Natural killer cell treated with Interleukin-12 subunit alpha and Interleukin-12 subunit beta and Interleukin-15 and Interleukin-18, amount 100 ng/mL, for 72 hours (primary cell): ENCODE data around the gene RASSF5. TPM values are rescaled to one million over a fixed set of nuclear protein-coding genes. Genes with fewer than 3 reads are reported as not detected.
"Not testable (repeated sequence)": the region's sequence is repeated elsewhere in the genome, so short reads cannot be mapped to it uniquely, and the experiment has no call there.

Experiments used
- ATAC-seq, 2 donors: fragments of 150-1000 bp; cut with Tn5 transposase in 1 of 2; sonication (Bioruptor Pico), chemical (Tn5 transposase) in 1 of 2; 2 replicates each; pipeline ENCODE4 v1.10.0; 2021
- DNase-seq: peaks from one replicate; pipeline ENCODE4 v3.0.0; 2022; ENCODE audit warnings: low spot score
- H3K27ac Mint-ChIP-seq, 2 donors: 1 replicate in 1 of 2; 2 replicates in 1 of 2; pipeline ENCODE4 v1.8.0; 2022; ENCODE audit warnings: mixed read lengths in 2 of 2, mild to moderate bottlenecking in 1 of 2, moderate library complexity in 1 of 2
- H3K27me3 Mint-ChIP-seq, 2 donors: 1 replicate in 1 of 2; 2 replicates in 1 of 2; pipeline ENCODE4 v1.8.0; 2022; ENCODE audit warnings: mixed read lengths in 2 of 2
- H3K36me3 Mint-ChIP-seq: one replicate; pipeline ENCODE4 v1.8.0; 2022; ENCODE audit warnings: mixed read lengths
- H3K4me1 Mint-ChIP-seq, 2 donors: 1 replicate in 1 of 2; 2 replicates in 1 of 2; pipeline ENCODE4 v1.8.0; 2022; ENCODE audit warnings: low read depth in 2 of 2, mixed read lengths in 2 of 2, mild to moderate bottlenecking in 1 of 2
- H3K4me3 Mint-ChIP-seq: one replicate; pipeline ENCODE4 v1.8.0; 2022; ENCODE audit warnings: mixed read lengths
- H3K9me3 Mint-ChIP-seq: 2 replicates; pipeline ENCODE4 v1.8.0; 2022; ENCODE audit warnings: mixed read lengths
- total RNA-seq, 2 donors: library from RNA; stranded (reverse); gene quantifications; one replicate each; pipeline ENCODE4 v1.2.3, GENCODE V29; 2022

RASSF5 gene
- total RNA-seq, 2 donors from 2014 or later: 178 to 260 TPM

DNA sequence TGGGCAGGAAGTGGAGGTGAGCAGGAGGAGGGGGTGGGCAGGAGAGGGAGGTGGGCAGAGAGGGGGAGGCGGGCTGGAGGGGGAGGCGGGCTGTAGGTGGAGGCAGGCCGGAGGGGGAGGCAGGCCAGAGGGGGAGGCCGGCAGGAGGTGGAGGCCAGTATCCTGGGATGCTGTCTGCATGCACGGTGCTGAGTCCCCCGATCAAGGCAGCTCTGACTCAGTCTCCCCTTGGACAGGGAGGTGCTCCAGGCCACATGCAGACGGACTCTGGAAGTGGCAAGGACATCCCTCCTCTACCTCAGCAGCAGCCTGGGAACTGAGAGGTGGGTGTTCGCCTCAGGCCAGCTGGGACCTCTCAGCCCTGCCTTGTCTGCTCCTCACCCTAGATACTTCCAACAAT lies 27.1 kb upstream of the RASSF5 start:
- Mint-ChIP-seq H3K4me1 (peaks cover 11 to 28% of the 10 kb centered on the region in 2 donors), H3K27me3 (no peaks in the 10 kb centered on the region), H3K4me3 (no peak overlapping the region), H3K27ac (no peak overlapping the region), H3K36me3 (peaks cover 11% of the 10 kb centered on the region), H3K9me3 (no peaks in the 10 kb centered on the region)
- DNase-seq (no peak), ATAC-seq (no peak)

DNA sequence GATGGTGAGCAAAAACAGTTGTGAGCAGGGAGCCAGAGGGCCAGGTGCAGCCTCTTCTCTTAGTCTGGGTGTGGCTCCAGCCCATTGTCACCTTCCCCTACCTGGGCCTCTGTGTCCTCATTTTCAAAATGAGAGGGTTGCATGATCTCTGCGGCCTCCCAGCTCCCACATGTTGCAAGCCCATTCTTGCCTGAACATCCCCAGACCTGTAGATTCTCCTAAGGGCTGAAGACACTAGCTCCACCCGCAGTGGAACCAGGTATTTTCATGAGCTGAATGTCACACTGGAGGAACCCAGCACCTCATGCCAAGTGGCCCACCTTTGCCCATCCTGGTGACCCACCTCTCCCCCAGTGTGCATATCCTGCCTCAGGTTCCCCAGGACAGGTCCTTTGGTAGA lies 24.7 kb upstream of the RASSF5 start:
- ATAC-seq (no peak), DNase-seq (no peak)
- H3K27me3 Mint-ChIP-seq: no peaks in the 10 kb centered on the region
- H3K4me1 Mint-ChIP-seq: peaks cover 8 to 13% of the 10 kb centered on the region in 2 donors
- no peak overlapping the region for H3K27ac Mint-ChIP-seq
- H3K4me3 Mint-ChIP-seq: no peak overlapping the region
- H3K36me3 Mint-ChIP-seq: peaks cover 6% of the 10 kb centered on the region
- no peaks in the 10 kb centered on the region for H3K9me3 Mint-ChIP-seq

DNA sequence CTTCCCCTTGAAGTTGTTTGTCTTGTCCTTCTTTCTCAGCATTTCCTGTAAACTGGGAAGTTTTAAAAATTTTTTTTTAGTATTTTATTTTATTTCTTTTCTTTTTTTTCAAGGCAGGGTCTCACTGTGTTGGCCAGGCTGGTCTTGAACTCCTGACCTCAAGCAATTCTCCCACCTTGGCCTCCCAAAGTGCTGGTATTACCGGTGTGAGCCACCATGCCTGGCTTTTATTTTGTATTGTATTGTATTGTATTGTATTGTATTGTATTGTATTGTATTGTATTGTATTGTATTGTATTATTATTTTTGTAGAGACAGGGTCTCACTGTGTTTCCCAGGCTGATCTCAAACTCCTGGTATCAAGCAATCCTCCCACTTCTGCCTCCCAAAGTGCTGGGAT lies 23.5 kb upstream of the RASSF5 start:
- H3K4me3 Mint-ChIP-seq, H3K36me3 Mint-ChIP-seq, H3K27me3 Mint-ChIP-seq, DNase-seq, ATAC-seq, H3K9me3 Mint-ChIP-seq: not testable (repeated sequence)
- Mint-ChIP-seq H3K27ac (peak overlapping the region in 1 of 2 donors; percentile 41), H3K4me1 (peaks cover 8 to 17% of the 10 kb centered on the region in 2 donors)

DNA sequence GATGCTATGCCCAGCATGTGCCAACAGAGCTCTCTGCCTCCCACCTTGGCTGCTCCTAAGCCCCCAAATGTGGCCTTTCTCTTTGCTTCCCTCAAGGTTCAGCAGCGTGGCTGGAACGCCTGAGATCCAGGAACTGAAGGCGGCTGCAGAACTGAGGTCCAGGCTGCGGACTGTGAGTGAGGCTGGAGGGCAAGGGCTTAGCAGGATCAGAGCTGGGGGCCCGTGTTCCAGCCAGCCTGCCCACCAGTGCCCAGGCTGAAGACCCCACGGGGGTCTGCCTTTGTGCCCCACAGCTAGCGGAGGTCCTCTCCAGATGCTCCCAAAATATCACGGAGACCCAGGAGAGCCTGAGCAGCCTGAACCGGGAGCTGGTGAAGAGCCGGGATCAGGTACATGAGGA lies 22.4 kb upstream of the RASSF5 start:
- Mint-ChIP-seq H3K27me3 (no peaks in the 10 kb centered on the region), H3K4me1 (peaks cover 0 to 10% of the 10 kb centered on the region in 2 donors), H3K27ac (peak overlapping the region in 1 of 2 donors; percentile 41), H3K9me3 (no peaks in the 10 kb centered on the region), H3K4me3 (no peak overlapping the region), H3K36me3 (no peaks in the 10 kb centered on the region)
- no peak for ATAC-seq
- no peak for DNase-seq

DNA sequence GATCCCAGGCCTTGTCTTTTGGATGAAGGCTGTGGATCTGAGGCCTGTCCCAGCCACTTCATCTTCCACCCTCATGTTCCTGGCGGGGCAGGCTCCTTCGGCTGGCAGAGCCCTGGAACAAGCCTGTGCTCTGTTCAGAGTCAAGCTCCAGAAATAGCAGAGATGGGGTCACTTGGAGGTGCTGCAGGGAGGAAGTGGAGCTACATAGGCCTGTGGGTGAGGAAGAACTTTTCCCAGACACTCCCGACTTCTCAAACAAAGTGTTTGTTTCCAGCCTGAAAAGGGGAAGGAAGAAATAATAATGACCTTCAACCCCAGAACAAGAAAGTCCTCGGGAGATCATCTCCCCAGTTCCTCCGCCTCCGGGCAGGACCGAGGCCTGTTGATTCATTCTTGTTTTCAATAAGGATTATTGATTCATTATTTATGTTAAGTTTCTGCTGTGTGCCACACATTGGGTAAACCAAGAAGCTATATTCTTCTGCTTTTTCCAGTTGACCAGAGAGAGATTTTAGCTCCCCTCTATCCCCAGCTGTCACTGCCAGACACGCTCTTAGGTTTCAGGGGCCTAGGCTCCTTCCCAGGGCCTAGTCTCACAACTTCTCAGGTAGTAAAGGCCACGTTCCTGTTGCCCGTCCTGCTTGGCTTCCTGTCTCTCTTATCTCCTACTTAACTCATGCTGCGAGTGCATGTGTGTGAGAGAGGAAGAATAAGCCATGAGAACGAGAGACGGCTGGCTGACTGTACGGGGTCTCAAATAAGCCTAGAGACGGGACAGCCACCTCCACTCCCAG lies 20.1 kb upstream of the RASSF5 start:
- H3K27ac Mint-ChIP-seq: no peak overlapping the region

DNA sequence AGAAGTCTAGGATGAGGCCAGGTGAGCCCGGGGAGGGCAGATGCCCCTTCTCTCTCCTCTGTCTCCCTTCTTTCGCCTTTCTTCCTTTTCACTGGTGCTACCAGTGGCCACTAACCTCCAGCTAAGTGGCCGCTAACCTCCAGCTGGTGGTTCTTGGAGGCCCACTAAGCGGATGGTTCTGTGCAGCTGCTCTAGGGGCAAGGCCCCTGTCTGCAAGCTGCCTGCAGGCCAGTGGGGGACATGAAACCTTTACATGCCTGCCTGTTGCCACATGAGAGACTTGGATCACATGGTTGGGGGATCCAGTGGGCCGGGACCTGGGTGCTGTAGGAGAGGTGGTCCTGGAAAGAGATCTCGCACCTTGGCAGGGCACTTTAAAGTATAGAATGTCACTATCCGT lies 19.4 kb upstream of the RASSF5 start:
- H3K9me3 Mint-ChIP-seq: no peaks in the 10 kb centered on the region
- ATAC-seq (no peak), DNase-seq (no peak)
- H3K4me3 Mint-ChIP-seq: no peak overlapping the region
- peaks cover 12 to 21% of the 10 kb centered on the region in 2 donors for H3K4me1 Mint-ChIP-seq
- H3K27ac Mint-ChIP-seq: peak overlapping the region in 1 of 2 donors; percentile 58
- H3K36me3 Mint-ChIP-seq: no peaks in the 10 kb centered on the region
- H3K27me3 Mint-ChIP-seq: no peaks in the 10 kb centered on the region

More for the DNA sequence above, 20.1 kb upstream of the RASSF5 start:
- Mint-ChIP-seq H3K27me3 (no peaks in the 10 kb centered on the region), H3K9me3 (no peaks in the 10 kb centered on the region), H3K36me3 (no peaks in the 10 kb centered on the region), H3K4me3 (no peak overlapping the region), H3K4me1 (peaks cover 12 to 16% of the 10 kb centered on the region in 2 donors)
- no peak for ATAC-seq
- DNase-seq: no peak

DNA sequence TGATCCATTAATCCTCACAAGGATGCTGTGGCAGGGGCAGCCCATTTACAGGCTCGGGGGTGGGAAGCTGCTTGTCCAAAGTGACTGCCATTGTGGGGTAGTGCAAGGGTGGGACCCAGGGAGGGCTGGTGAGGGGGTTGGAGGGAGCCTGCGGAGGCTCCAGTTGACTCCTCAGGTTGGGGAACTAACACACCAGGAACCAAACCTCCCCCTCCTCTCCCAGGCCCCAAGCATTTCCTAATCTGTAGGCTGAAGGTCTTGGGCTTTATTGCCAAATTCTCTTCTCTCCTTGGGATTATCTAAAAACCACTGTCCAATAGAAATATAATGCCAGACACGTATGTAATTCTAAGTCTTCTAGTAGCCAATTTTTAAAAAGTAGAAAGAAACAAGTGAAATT lies 18.9 kb upstream of the RASSF5 start:
- Mint-ChIP-seq H3K27me3 (no peaks in the 10 kb centered on the region), H3K27ac (no peak overlapping the region), H3K4me1 (peaks cover 12 to 21% of the 10 kb centered on the region in 2 donors), H3K4me3 (no peak overlapping the region), H3K36me3 (no peaks in the 10 kb centered on the region), H3K9me3 (no peaks in the 10 kb centered on the region)
- ATAC-seq (no peak), DNase-seq (no peak)

DNA sequence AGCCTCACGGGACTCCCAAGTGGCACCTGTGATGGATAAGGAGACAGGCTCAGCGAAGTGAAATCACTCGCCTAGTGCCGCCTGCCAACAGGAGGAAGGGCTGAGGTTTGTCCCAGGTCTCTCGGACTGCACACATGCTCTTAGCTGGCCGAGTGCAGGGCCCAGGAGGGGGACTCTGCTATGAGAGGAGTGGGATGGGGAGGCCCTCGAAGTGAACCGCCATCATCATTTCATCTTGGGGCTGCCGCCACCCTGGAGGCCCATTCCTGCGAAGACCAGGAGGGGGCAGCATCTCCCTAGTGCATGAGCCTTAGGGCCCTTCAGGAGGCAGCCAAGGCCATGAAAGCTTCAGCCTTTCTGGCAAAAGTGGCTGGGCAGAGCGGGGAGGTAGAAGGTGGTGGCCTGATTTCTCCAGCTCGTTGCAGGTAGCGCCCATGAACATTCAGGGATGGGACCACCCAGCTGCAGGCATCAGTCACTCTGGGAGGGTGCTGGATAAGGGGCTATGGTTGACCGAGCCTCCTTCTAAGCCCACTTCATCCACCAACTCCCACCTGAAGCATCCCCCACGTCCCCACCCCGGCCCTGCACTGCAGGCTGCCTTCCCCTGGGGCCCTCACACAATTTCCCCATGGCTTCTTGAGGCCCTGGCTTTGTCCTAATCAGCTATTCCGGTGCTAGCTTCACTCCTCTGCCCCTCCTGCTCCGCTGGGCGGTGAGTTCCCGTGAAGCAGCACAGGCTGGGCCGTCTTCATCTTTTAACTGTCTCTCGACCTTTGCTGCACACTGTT lies 17.2 kb upstream of the RASSF5 start:
- Mint-ChIP-seq H3K4me3 (no peak overlapping the region), H3K4me1 (peaks cover 12 to 24% of the 10 kb centered on the region in 2 donors), H3K27me3 (no peaks in the 10 kb centered on the region), H3K36me3 (no peaks in the 10 kb centered on the region), H3K27ac (peak overlapping the region; percentile 31 to 79), H3K9me3 (no peaks in the 10 kb centered on the region)
- ATAC-seq: peak; percentile 79 to 87
- DNase-seq: peak; percentile 81

DNA sequence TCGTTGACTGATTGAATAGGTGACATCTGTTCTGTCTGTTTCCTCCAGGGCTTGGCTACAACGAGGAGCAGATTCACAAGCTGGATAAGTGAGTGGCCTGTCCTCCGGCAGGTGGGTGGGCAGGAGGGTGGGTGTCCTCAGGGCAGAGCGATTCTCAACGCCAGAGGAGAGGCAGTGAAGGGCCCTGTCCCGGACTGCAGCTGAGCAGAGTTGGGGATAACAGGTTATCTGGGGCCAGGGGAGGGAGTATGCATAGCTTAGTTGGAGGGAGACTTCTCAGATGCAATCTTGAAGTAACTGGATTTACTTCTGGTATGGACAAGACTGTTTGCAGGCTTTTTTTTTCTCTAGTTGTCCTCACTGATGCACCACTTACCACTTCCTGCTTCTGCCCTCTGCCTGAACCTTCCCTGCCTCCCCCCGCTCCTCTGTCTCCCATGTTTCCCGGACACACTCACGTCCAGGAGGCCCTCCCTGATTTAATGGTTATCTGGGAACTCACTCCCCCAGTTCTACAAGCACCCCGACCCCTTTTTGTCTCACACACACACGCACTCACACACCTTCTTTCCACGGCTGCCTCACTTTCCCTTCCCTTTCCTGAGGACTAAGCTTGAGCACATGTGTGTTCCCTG lies 16.4 kb upstream of the RASSF5 start:
- Mint-ChIP-seq H3K27me3 (no peaks in the 10 kb centered on the region), H3K27ac (peak overlapping the region; percentile 31 to 79), H3K9me3 (no peaks in the 10 kb centered on the region), H3K4me1 (peaks cover 12 to 27% of the 10 kb centered on the region in 2 donors), H3K36me3 (no peaks in the 10 kb centered on the region), H3K4me3 (no peak overlapping the region)
- no peak for ATAC-seq
- DNase-seq: no peak

DNA sequence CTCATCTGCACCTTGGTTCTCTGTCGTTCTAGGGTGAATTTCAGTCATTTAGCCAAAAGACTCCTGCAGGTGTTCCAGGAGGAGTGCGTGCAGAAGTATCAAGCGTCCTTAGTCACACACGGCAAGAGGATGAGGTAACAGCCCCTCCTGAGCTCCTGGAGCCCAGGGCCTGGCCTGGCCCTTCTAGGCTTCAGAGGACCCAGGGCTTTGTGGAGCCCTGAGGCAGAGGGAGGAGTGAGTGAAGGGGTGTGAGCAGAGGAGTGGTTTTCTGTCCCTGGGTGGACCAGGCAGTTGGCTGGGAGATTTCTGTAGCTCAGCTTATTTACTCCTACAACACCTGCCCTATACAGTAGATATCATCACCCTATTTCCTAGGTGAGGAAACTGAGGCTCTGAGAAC lies 15.7 kb upstream of the RASSF5 start:
- Mint-ChIP-seq H3K27me3 (no peaks in the 10 kb centered on the region), H3K36me3 (no peaks in the 10 kb centered on the region), H3K27ac (peak overlapping the region; percentile 31 to 79), H3K9me3 (no peaks in the 10 kb centered on the region), H3K4me1 (peaks cover 18 to 34% of the 10 kb centered on the region in 2 donors), H3K4me3 (no peak overlapping the region)
- no peak for DNase-seq
- ATAC-seq: no peak

DNA sequence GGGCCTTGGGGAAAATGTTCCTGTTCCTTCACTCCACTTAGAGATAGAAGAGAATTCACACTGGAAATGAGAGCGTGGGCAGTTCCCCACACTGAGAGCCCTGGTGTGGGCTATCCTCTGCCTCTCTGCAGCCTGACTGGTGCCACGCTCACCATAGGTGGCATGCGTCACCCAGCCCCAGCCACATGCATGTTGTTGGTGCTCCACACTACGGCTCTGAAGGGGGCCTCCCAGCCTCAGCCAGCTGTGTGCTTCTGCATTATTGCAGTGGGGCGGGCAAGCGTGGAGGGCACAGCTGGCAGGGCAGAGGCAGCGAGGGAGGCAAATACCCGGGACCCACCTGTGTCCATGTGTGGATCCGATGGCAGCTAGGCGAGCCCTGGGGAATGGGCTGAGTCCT lies 14.7 kb upstream of the RASSF5 start:
- Mint-ChIP-seq H3K27ac (peak overlapping the region in 1 of 2 donors; percentile 38), H3K4me1 (peaks cover 24 to 41% of the 10 kb centered on the region in 2 donors), H3K27me3 (no peaks in the 10 kb centered on the region), H3K9me3 (no peaks in the 10 kb centered on the region), H3K4me3 (no peak overlapping the region), H3K36me3 (no peaks in the 10 kb centered on the region)
- ATAC-seq: no peak
- DNase-seq: no peak

DNA sequence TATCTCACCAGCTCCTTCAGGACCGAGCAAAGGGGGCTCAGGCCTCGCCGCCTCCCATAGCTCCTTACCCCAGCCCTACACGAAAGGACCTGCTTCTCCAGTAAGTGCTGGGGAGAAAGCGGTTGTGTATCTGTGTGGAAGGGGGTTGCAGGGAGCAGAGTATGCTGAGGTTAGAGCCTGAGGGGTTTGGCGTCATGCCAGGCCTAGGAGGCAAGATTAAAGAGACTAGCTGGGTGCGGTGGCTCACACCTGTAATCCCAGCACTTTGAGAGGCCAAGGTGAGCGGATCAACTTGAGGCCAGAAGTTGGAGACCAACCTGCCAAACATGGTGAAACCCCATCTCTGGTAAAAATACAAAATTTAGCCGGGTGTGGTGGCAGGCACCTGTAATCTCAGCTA lies 14.1 kb upstream of the RASSF5 start:
- Mint-ChIP-seq H3K36me3 (no peaks in the 10 kb centered on the region), H3K27me3 (no peaks in the 10 kb centered on the region), H3K4me1 (peaks cover 24 to 39% of the 10 kb centered on the region in 2 donors), H3K4me3 (no peak overlapping the region), H3K9me3 (no peaks in the 10 kb centered on the region), H3K27ac (no peak overlapping the region)
- DNase-seq (no peak), ATAC-seq (no peak)

DNA sequence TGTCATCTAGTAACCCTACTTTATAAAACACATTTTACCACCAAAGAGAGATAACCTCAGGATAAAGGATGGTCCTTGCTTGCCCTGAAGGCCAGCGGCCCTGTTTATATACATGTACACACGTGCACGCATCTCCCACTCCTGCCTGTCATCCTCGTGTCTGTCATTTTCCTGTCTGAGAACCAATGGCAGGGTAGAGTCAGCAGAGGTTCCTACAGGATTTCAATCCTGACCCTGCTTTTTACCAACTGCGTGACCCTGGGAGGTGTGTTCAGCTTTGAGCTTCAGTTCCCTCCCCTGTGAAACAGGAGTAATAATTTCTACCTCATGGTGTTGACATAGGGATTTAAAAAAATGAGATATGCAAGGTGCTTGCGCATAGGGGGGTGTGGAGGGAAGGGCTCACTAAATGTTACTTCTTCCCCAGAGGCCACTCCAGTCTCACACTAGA lies 12.3 kb upstream of the RASSF5 start:
- ATAC-seq: no peak
- H3K9me3 Mint-ChIP-seq: no peaks in the 10 kb centered on the region
- no peaks in the 10 kb centered on the region for H3K27me3 Mint-ChIP-seq
- no peak for DNase-seq
- peak overlapping the region in 1 of 2 donors; percentile 95 for H3K27ac Mint-ChIP-seq
- no peak overlapping the region for H3K4me3 Mint-ChIP-seq
- H3K36me3 Mint-ChIP-seq: no peaks in the 10 kb centered on the region
- H3K4me1 Mint-ChIP-seq: peaks cover 24 to 46% of the 10 kb centered on the region in 2 donors
